OCI-LY3 (cell line): Measurements from ENCODE around the gene GAPT.
"Not testable (repeated sequence)": the region's sequence is repeated elsewhere in the genome, so short reads cannot be mapped to it uniquely, and the experiment has no call there.

Experiments
- H2AFZ ChIP-seq: fragments of 200-600, 300-600 bp; shearing (Covaris generic); 2 replicates; pipeline ENCODE4 v1.6.0; 2014; ENCODE audit warnings: antibody characterized with exemption, low read depth, low read length
- H3K27ac ChIP-seq: fragments of 200-600, 300-600 bp; sonication (generic); 2 replicates; pipeline ENCODE4 v1.5.1; 2014; ENCODE audit warnings: mild to moderate bottlenecking, low read length, moderate library complexity, mixed read lengths
- H3K27me3 ChIP-seq: fragments of 200-600, 300-600 bp; sonication (generic); 2 replicates; pipeline ENCODE4 v1.6.1; 2014; ENCODE audit warnings: low read depth, low read length, mixed read lengths
- H3K36me3 ChIP-seq: fragments of 200-600, 300-600 bp; sonication (generic); replicated peaks from 2 replicates; pipeline ENCODE3; 2014; ENCODE audit warnings: low read depth, low read length, mixed read lengths
- H3K4me1 ChIP-seq: fragments of 300-600, 200-600 bp; sonication (generic); 2 replicates; pipeline ENCODE4 v1.6.1; 2014; ENCODE audit warnings: low read length, mixed read lengths
- H3K4me2 ChIP-seq: fragments of 200-600, 300-600 bp; sonication (generic); 2 replicates; pipeline ENCODE4 v1.6.1; 2014; ENCODE audit warnings: low read length, mixed read lengths
- H3K4me3 ChIP-seq: fragments of 300-600, 200-600 bp; sonication (generic); 2 replicates; pipeline ENCODE4 v1.5.1; 2014; ENCODE audit warnings: antibody characterized with exemption, mild to moderate bottlenecking, low read length, moderate library complexity
- H3K79me2 ChIP-seq: fragments of 300-600, 200-600 bp; shearing (Covaris generic); 2 replicates; pipeline ENCODE4 v1.6.1; 2014; ENCODE audit warnings: mild to moderate bottlenecking, low read length, mixed read lengths
- H3K9ac ChIP-seq: fragments of 300-600, 200-600 bp; shearing (Covaris generic); 2 replicates; pipeline ENCODE4 v1.6.0; 2014; ENCODE audit warnings: mild to moderate bottlenecking, low read length, moderate library complexity
- H3K9me3 ChIP-seq: fragments of 200-600, 300-600 bp; shearing (Covaris generic); 2 replicates; pipeline ENCODE4 v1.6.1; 2014; ENCODE audit warnings: low read length, mixed read lengths; ENCODE audit not compliant: insufficient read depth
- H4K20me1 ChIP-seq: fragments of 200-600, 300-600 bp; sonication (generic); 2 replicates; pipeline ENCODE4 v1.6.1; 2016; ENCODE audit warnings: low read length, mixed read lengths; ENCODE audit not compliant: insufficient read depth
- CTCF ChIP-seq: fragments of 200-600, 300-600 bp; sonication (generic); IDR thresholded peaks from 2 replicates; pipeline ENCODE4 v1.5.1; 2014; ENCODE audit warnings: antibody characterized with exemption, low read length, low read depth
- EZH2phosphoT487 ChIP-seq: fragments of 200-600 bp; shearing (Covaris generic); IDR thresholded peaks from 2 replicates; pipeline ENCODE4 v1.6.1; 2018; ENCODE audit warnings: antibody characterized with exemption, mixed run types, low read depth

GAPT gene

DNA sequence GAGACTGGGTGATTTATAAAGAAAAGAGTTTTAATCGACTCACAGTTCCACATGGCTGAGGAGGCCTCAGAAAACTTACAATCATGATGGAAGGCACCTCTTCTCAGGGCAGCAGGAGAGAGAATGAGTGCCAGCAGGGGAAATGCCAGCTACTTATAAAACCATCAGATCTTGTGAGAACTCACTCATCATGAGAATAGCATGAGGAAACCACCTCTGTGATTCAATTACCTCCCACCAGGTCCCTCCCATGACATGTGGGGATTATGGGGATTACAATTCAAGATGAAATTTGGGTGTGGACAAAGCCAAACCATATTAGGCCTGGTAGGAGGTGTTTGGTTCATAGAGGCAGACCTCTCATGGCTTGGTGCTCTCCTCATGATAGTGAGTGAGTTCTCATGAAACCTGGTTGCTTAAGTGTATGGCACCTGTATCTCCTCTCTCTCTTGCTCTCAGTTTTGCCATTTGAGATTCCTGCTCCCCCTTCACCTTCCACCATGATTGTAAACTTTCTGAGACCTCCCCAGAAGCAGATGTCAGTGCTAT, 39.8 kb downstream of the GAPT start:
- H3K27me3 ChIP-seq = no peaks in the 10 kb centered on the region
- no peaks in the 10 kb centered on the region for H3K36me3 ChIP-seq
- H3K27ac ChIP-seq = no peak overlapping the region
- H2AFZ ChIP-seq = no peak overlapping the region
- no peak overlapping the region for H3K9ac ChIP-seq
- no peaks in the 10 kb centered on the region for H3K4me1 ChIP-seq
- H4K20me1 ChIP-seq = no peaks in the 10 kb centered on the region
- TF ChIP-seq EZH2phosphoT487 (no peak), CTCF (no peak)
- H3K79me2 ChIP-seq = no peaks in the 10 kb centered on the region
- H3K4me3 ChIP-seq = no peak overlapping the region
- H3K4me2 ChIP-seq = no peak overlapping the region
- no peaks in the 10 kb centered on the region for H3K9me3 ChIP-seq

DNA sequence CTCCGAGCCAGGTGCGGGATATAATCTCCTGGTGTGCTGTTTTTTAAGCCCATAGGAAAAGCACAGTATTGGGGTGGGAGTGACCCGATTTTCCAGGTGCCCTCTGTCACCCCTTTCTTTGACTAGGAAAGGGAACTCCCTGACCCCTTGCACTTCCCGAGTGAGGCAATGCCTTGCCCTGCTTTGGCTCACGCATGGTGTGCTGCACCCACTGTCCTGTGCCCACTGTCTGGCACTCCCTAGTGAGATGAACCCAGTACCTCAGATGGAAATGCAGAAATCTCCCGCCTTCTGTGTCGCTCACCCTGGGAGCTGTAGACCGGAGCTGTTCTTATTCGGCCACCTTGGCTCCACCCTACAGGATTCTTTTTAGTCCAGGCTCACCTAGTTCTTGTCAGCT, 50.7 kb downstream of the GAPT start:
- not testable (repeated sequence) for H3K79me2 ChIP-seq, H3K9ac ChIP-seq, H3K4me3 ChIP-seq, H3K9me3 ChIP-seq, H4K20me1 ChIP-seq, H3K36me3 ChIP-seq, H3K27ac ChIP-seq, H3K27me3 ChIP-seq, H2AFZ ChIP-seq, H3K4me2 ChIP-seq
- peaks cover 40% of the 10 kb centered on the region for H3K4me1 ChIP-seq

DNA sequence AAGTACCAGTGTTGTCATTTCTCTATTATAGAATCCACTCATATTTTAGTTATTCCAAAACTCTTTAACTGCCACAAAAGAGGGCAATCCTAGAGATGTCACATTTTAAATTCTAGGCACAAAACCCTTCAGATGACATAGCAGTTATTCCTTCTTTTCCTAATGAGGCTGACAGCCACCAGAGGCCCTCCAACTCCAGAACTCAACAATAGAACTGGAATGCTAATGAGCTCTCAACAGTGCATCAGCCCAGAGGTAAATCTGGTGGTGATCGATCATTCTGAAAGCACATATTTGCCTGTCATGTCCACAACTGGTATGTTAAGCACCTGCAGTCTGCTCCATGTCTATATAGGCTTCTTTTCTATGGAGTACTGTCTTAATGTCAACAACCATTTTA, 51.5 kb downstream of the GAPT start:
- no peak overlapping the region for H2AFZ ChIP-seq
- H3K27ac ChIP-seq = no peak overlapping the region
- H3K9ac ChIP-seq = no peak overlapping the region
- no peaks in the 10 kb centered on the region for H3K9me3 ChIP-seq
- no peaks in the 10 kb centered on the region for H3K36me3 ChIP-seq
- no peaks in the 10 kb centered on the region for H3K79me2 ChIP-seq
- H4K20me1 ChIP-seq = no peaks in the 10 kb centered on the region
- H3K4me1 ChIP-seq = peaks cover 40% of the 10 kb centered on the region
- H3K27me3 ChIP-seq = no peaks in the 10 kb centered on the region
- H3K4me2 ChIP-seq = 0 out of 2 replicates have a peak overlapping the region, but pooled peaks have one; percentile 9
- no peak overlapping the region for H3K4me3 ChIP-seq
- TF ChIP-seq CTCF (no peak), EZH2phosphoT487 (no peak)

DNA sequence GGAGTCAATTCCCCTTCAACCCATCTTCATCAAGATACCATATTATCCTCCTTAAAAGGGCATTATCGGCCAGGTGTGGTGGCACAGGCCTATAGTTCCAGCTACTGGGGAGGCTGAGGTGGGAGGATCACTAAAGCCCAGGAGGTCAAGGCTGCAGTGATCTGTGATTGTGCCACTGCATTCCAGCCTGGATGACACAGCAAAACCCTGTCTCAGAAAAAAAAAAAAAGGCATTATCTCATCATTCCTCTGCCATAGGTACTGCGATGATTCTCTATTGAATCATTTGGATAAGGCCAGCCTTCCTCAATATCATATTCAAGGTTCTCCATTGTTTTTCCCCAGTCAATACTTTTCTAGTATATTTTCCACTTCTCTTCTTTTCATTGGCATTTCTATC, 52.5 kb downstream of the GAPT start:
- H2AFZ ChIP-seq = no peak overlapping the region

More for the DNA sequence above, 52.5 kb downstream of the GAPT start:
- Histone ChIP-seq H3K9ac (no peak overlapping the region), H4K20me1 (no peaks in the 10 kb centered on the region), H3K36me3 (no peaks in the 10 kb centered on the region), H3K4me2 (peak overlapping the region; percentile 56), H3K27ac (peak overlapping the region; percentile 52), H3K27me3 (no peaks in the 10 kb centered on the region), H3K79me2 (no peaks in the 10 kb centered on the region), H3K9me3 (no peaks in the 10 kb centered on the region), H3K4me1 (peaks cover 40% of the 10 kb centered on the region), H3K4me3 (no peak overlapping the region)
- TF ChIP-seq CTCF (no peak), EZH2phosphoT487 (no peak)
